Suprapubic skin (tissue), 4 donors: ENCODE data around the gene ABCA7. TPM values are rescaled to one million over a fixed set of nuclear protein-coding genes. Genes with fewer than 3 reads are reported as not detected.
A peak's percentile ranks its signal among the peaks of the same experiment; 100 is the strongest.

ENCODE experiments used
- DNase-seq, 2 donors: peaks; one replicate each; pipeline ENCODE4 v3.0.0-alpha.2; 2019; ENCODE audit warnings: low spot score in 2 of 2
- H3K27ac ChIP-seq: fragments of 200-600 bp; sonication (generic); one replicate; pipeline ENCODE4 v1.5.1; 2019
- H3K27me3 ChIP-seq: fragments of 200-600 bp; sonication (generic); one replicate; pipeline ENCODE4 v1.5.1; 2019
- H3K36me3 ChIP-seq: fragments of 200-600 bp; sonication (generic); one replicate; pipeline ENCODE4 v1.5.1; 2019
- H3K4me1 ChIP-seq: fragments of 200-600 bp; sonication (generic); one replicate; pipeline ENCODE4 v1.5.1; 2019
- H3K4me3 ChIP-seq: fragments of 200-600 bp; sonication (generic); one replicate; pipeline ENCODE4 v1.5.1; 2019; ENCODE audit warnings: mild to moderate bottlenecking
- H3K9me3 ChIP-seq: fragments of 200-600 bp; sonication (generic); one replicate; pipeline ENCODE4 v1.5.1; 2019
- CTCF ChIP-seq, 2 donors: fragments of 200-600 bp in 1 of 2; fragments of 450-650 bp in 1 of 2; sonication (generic) in 1 of 2; IDR thresholded peaks; one replicate each; pipeline ENCODE4 v1.5.1; 2016 to 2019; ENCODE audit warnings: antibody characterized with exemption in 2 of 2, mild to moderate bottlenecking in 1 of 2, moderate library complexity in 1 of 2
- EP300 ChIP-seq: sonication (generic); formaldehyde crosslinking; IDR thresholded peaks from one replicate; pipeline ENCODE4 v1.6.1; 2017; ENCODE audit warnings: antibody characterized with exemption
- POLR2A ChIP-seq, 2 donors: fragments of 450-650 bp; IDR thresholded peaks; one replicate each; pipeline ENCODE4 v1.6.1; 2017; ENCODE audit warnings: antibody characterized with exemption in 2 of 2, mild to moderate bottlenecking in 2 of 2, moderate library complexity in 2 of 2
- POLR2AphosphoS5 ChIP-seq, 3 donors: sonication (generic); formaldehyde crosslinking; IDR thresholded peaks; one replicate each; pipeline ENCODE4 v1.6.1; 2017; ENCODE audit warnings: antibody characterized with exemption in 3 of 3
- WGBS: methylation state at CpG from one replicate; pipeline ENCODE4 v1.1.5; 2018; 5-methylcytosine and 5-hydroxymethylcytosine counted together
- total RNA-seq, 4 donors: library from RNA; depleted of rRNA; stranded (reverse); fragments of >200 nt; gene quantifications; one replicate each; pipeline ENCODE4 v1.1.0, GENCODE V29; 2016

ABCA7 gene
- total RNA-seq, 4 donors from 2014 or later, result 29.8 to 97.6 (median 47.5) TPM

DNA sequence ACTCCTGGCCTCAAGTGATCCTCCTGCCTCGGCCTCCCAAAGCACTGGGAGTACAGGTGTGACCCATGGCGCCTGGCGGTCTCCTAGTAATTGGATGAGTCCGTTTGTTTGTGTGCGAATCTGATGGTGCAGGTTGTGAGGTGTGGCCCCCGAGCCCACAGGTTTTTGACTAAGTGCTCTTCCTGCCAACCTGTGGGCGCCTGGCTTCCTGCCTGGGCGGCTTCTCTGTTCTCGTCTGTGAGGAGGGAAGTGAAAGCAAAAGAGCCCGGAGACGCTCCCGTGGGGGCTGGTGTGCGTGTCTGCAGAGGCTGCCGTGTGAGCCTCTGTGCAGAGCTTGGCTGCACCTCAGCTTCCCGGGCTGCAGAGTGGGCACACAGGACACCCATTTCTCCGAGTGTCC lies 37.0 kb downstream of the ABCA7 start:
- Histone ChIP-seq H3K4me3 (peak overlapping the region; percentile 31), H3K9me3 (no peaks in the 10 kb centered on the region), H3K36me3 (peaks cover 12% of the 10 kb centered on the region), H3K4me1 (peaks cover 37% of the 10 kb centered on the region), H3K27ac (no peak overlapping the region), H3K27me3 (no peaks in the 10 kb centered on the region)
- TF ChIP-seq EP300 (no peak), CTCF (IDR thresholded peaks at IDR 0.05) (no peak), POLR2A (IDR thresholded peaks at IDR 0.05) (no peak), POLR2AphosphoS5 (IDR thresholded peaks at IDR 0.05) (no peak)
- peak in 1 of 2 donors; percentile 77 for DNase-seq
- 28% methylated on average over 12 of the region's 16 CpGs for WGBS

GRCh38 chr19:1079566-1080111 lies 39.7 kb downstream of the ABCA7 start:
- WGBS, result 92% methylated on average over 45 of the region's 45 CpGs
- peaks cover 37% of the 10 kb centered on the region for H3K4me1 ChIP-seq
- H3K27me3 ChIP-seq, result no peaks in the 10 kb centered on the region
- TF ChIP-seq POLR2AphosphoS5 (IDR thresholded peaks at IDR 0.05) (no peak), CTCF (IDR thresholded peaks at IDR 0.05) (no peak), EP300 (no peak), POLR2A (IDR thresholded peaks at IDR 0.05) (no peak)
- H3K9me3 ChIP-seq, result no peaks in the 10 kb centered on the region
- H3K4me3 ChIP-seq, result no peak overlapping the region
- no peak overlapping the region for H3K27ac ChIP-seq
- no peak for DNase-seq
- H3K36me3 ChIP-seq, result peaks cover 12% of the 10 kb centered on the region

DNA sequence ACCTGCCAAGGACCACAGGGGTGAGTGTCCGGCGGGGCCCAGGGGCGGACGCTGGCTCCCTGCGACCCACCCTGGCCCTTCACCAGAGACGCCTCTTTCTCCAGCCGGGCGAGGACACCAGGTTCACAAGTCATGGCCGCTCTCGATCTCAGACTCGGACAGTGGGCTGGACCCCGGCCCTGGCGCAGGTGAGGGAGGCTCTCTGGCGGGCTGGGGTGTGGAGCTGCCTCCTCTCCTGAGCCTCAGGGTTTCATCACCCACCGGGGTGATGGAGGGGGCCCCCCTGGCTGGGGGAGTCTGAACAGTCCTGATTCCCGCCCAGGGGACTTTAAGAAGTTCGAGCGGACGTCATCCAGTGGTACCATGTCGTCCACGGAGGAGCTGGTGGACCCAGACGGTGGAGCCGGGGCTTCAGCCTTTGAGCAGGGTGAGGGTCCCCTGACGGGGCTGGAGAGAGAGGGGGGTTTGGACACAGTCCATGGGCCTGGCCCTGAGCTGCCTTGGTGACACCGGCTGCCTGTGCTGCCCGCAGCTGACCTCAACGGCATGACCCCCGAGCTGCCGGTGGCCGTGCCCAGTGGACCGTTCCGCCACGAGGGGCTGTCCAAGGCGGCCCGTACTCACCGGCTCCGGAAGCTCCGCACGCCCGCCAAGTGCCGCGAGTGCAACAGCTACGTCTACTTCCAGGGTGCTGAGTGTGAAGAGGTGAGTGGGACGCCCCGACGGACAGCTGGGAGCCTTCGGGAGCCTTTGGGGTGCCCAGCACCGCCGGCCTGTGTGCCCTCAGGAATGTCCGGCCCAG lies 40.7 kb downstream of the ABCA7 start:
- no peak overlapping the region for H3K27ac ChIP-seq
- H3K36me3 ChIP-seq, result peaks cover 12% of the 10 kb centered on the region
- H3K27me3 ChIP-seq, result no peaks in the 10 kb centered on the region
- no peak overlapping the region for H3K4me3 ChIP-seq
- TF ChIP-seq POLR2AphosphoS5 (IDR thresholded peaks at IDR 0.05), result no peak
- TF ChIP-seq POLR2A (IDR thresholded peaks at IDR 0.05), result no peak
- no peak for TF ChIP-seq EP300
- no peak for TF ChIP-seq CTCF (IDR thresholded peaks at IDR 0.05)
- no peaks in the 10 kb centered on the region for H3K9me3 ChIP-seq
- DNase-seq, result peak in 1 of 2 donors; percentile 70
- 91% methylated on average over 32 of the region's 50 CpGs for WGBS
- peaks cover 40% of the 10 kb centered on the region for H3K4me1 ChIP-seq

DNA sequence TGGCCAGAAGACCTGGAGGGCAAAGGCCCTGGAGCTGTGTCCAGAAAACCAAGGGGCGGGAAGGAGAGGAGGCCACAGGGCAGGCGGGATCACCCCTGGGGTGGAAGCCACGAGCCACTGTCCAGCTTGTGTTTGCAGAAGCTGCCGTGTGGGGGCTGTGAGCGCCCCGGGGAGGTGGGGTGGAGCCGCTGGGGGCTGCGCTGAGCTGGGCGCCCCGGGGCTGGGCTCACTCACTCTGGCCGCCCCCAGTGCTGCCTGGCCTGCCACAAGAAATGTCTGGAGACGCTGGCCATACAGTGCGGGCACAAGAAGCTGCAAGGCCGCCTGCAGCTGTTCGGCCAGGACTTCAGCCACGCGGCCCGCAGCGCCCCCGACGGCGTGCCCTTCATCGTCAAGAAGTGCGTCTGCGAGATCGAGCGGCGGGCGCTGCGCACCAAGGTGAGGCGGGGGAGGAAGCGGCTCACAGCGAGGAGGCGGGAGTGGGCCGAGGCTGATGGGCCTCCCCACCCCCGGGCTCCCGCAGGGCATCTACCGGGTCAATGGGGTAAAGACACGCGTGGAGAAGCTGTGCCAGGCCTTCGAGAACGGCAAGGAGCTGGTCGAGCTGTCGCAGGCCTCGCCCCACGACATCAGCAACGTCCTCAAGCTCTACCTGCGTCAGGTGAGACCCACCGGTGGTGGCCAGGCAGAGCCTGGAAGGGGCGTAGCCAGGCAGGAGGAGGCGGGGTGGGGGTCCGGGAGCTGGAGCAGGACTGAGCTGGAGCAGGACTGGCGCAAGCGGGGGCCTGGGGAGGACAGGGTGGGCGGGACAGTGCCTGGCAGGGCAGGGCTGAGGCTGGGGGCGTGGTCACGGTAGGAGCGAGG lies 41.6 kb downstream of the ABCA7 start:
- 62% methylated on average over 55 of the region's 58 CpGs for WGBS
- Histone ChIP-seq H3K4me1 (peaks cover 39% of the 10 kb centered on the region), H3K27ac (no peak overlapping the region), H3K9me3 (no peaks in the 10 kb centered on the region), H3K27me3 (no peaks in the 10 kb centered on the region), H3K36me3 (peaks cover 18% of the 10 kb centered on the region), H3K4me3 (peak overlapping the region; percentile 42)
- DNase-seq, result no peak
- TF ChIP-seq CTCF (IDR thresholded peaks at IDR 0.05), result no peak
- no peak for TF ChIP-seq POLR2AphosphoS5 (IDR thresholded peaks at IDR 0.05)
- no peak for TF ChIP-seq POLR2A (IDR thresholded peaks at IDR 0.05)
- no peak for TF ChIP-seq EP300
